Thyroid gland (tissue), 4 donors: Measurements from ENCODE around the gene ADARB1. TPM values are rescaled to one million over a fixed set of nuclear protein-coding genes. Genes with fewer than 3 reads are reported as not detected.

Experiments used
- DNase-seq, 2 donors: peaks; one replicate each; pipeline ENCODE4 v3.0.0-alpha.2; 2019
- H3K27ac ChIP-seq, 3 donors: fragments of 200-600 bp; sonication (generic); 1 replicate in 2 of 3; 2 replicates in 1 of 3; pipeline ENCODE4 v1.5.1; 2016 to 2019; ENCODE audit warnings: mild to moderate bottlenecking in 1 of 3, moderate library complexity in 1 of 3
- H3K27me3 ChIP-seq: fragments of 200-600 bp; sonication (generic); one replicate; pipeline ENCODE4 v1.5.1; 2019
- H3K36me3 ChIP-seq, 2 donors: fragments of 200-600 bp; sonication (generic); one replicate each; pipeline ENCODE4 v1.5.1; 2016 to 2019
- H3K4me1 ChIP-seq, 2 donors: fragments of 200-600 bp; sonication (generic); one replicate each; pipeline ENCODE4 v1.5.1; 2017 to 2019
- H3K4me3 ChIP-seq, 3 donors: fragments of 200-600 bp; sonication (generic); replicated peaks in 1 of 3; 1 replicate in 2 of 3; 2 replicates in 1 of 3; pipeline ENCODE4 v1.5.1; 2016; ENCODE audit warnings: mild to moderate bottlenecking in 1 of 3
- H3K9me3 ChIP-seq: fragments of 200-600 bp; sonication (generic); one replicate; pipeline ENCODE4 v1.5.1; 2017
- POLR2A ChIP-seq, 2 donors: fragments of 450-650 bp; IDR thresholded peaks; one replicate each; pipeline ENCODE4 v1.6.1; 2017; ENCODE audit warnings: antibody characterized with exemption in 2 of 2, mild to moderate bottlenecking in 2 of 2, moderate library complexity in 1 of 2
- WGBS, 2 donors: methylation state at CpG; one replicate each; pipeline ENCODE4 v1.1.5; 2017; 5-methylcytosine and 5-hydroxymethylcytosine counted together
- intact Hi-C: fragments of 100-400 bp; cut with DNase I; formaldehyde crosslinking; loops from one replicate; pipeline ENCODE4 v1.15.1; 2023
- total RNA-seq, 4 donors: library from RNA; depleted of rRNA; stranded (reverse); fragments of >200 nt; gene quantifications; one replicate each; pipeline ENCODE4 v1.2.3, GENCODE V29; 2016
- TF ChIP-seq, protein P1 (sequence below), 6 experiments: fragments of 200-600 bp in 3 of 6; fragments of 450-650 bp in 3 of 6; sonication (generic) in 3 of 6; IDR thresholded peaks; one replicate each; pipeline ENCODE4 v1.5.1; 2016 to 2019; ENCODE audit warnings: antibody characterized with exemption in 6 of 6, mild to moderate bottlenecking in 2 of 6, inconsistent platforms in 1 of 6, moderate library complexity in 1 of 6

ADARB1 gene
- total RNA-seq, 4 donors from 2014 or later: 5.0 to 20.2 (median 10.1) TPM

- H3K27me3 ChIP-seq: no peaks in the 10 kb centered on the region
- H3K27ac ChIP-seq: no peak overlapping the region
- no peaks in the 10 kb centered on the region for H3K4me1 ChIP-seq
- no peak overlapping the region for H3K4me3 ChIP-seq
- no peaks in the 10 kb centered on the region for H3K9me3 ChIP-seq
- WGBS, 2 donors: 77 to 81% methylated on average over 10 to 11 of the region's 11 CpGs
- no peaks in the 10 kb centered on the region for H3K36me3 ChIP-seq
- DNase-seq: no peak
- intact Hi-C loops: no loop called here
- TF ChIP-seq, protein P1, sequence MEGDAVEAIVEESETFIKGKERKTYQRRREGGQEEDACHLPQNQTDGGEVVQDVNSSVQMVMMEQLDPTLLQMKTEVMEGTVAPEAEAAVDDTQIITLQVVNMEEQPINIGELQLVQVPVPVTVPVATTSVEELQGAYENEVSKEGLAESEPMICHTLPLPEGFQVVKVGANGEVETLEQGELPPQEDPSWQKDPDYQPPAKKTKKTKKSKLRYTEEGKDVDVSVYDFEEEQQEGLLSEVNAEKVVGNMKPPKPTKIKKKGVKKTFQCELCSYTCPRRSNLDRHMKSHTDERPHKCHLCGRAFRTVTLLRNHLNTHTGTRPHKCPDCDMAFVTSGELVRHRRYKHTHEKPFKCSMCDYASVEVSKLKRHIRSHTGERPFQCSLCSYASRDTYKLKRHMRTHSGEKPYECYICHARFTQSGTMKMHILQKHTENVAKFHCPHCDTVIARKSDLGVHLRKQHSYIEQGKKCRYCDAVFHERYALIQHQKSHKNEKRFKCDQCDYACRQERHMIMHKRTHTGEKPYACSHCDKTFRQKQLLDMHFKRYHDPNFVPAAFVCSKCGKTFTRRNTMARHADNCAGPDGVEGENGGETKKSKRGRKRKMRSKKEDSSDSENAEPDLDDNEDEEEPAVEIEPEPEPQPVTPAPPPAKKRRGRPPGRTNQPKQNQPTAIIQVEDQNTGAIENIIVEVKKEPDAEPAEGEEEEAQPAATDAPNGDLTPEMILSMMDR (IDR thresholded peaks at IDR 0.05): no peak
- no peak for TF ChIP-seq POLR2A (IDR thresholded peaks at IDR 0.05)
Observed at GRCh38 chr21:45153358-45154318, 79.3 kb downstream of the ADARB1 start.

DNA sequence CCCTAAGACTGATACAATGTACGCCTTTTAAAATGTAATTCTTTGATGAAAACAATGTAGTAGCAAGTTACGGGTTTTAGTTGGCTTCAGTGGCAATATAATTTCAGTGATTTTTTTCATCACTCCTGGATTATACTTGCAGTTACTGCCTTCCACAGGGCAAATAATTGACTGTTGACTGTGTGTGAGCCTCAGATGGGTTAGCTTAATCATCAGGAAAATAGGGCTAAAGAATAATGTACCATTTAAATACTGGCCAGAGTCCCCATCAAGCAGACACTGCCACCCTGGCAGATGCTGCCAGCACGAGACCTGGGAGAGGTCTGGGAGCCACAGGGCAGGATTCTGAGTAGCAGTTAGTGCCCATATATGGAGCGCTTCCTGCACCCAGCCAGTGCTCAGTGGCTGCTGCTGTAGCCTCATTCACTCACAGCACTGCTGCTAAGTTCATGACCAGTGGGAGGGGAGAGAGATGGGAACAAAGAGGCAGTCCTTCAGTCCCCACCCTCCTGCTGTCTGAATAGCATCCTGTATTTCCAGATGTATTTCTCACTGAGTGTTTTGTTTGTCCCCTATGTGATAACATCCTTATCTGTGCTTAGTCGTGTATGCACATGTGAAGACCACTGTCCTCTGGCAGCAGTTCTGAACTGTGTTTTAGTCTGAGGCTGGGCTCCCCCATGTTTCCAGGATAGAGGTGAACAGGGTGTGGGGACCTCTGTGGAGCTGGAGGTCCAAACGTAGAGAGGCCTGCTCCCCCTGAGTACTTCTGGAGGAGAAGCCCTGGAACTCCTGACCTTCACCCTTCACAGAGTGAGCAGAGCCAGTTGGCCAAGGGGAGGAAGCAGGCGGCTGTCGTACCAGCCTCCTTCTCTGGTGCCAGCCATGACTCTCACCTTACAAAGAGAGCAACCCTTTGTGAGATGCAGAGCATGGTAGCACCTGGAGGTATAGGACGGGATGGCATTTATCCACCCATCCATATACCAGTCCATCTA lies 80.4 kb downstream of the ADARB1 start:
- no peaks in the 10 kb centered on the region for H3K4me1 ChIP-seq
- no peak for DNase-seq
- no peaks in the 10 kb centered on the region for H3K36me3 ChIP-seq
- intact Hi-C loops: no loop called here
- no peak overlapping the region for H3K4me3 ChIP-seq
- H3K9me3 ChIP-seq: no peaks in the 10 kb centered on the region
- WGBS, 2 donors: 85 to 88% methylated on average over 8 to 9 of the region's 9 CpGs
- no peaks in the 10 kb centered on the region for H3K27me3 ChIP-seq
- TF ChIP-seq, protein P1 (IDR thresholded peaks at IDR 0.05): no peak
- no peak for TF ChIP-seq POLR2A (IDR thresholded peaks at IDR 0.05)
- no peak overlapping the region for H3K27ac ChIP-seq

DNA sequence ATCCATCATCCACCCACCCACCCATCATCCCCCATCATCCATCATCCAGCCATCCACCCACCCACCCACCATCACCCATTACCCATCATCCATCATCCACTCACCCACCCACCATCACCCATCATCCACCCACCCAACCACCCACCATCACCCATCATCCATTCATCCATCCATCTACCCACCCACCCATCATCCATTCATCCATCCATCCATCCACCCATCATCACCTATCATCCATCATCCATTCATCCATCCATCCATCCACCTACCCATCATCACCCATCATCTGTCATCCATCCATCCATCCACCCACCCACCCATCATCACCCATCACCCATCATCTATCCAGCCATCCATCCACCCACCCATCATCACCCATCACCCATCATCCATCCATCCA lies 81.5 kb downstream of the ADARB1 start:
- Histone ChIP-seq H3K27me3 (no peaks in the 10 kb centered on the region), H3K27ac (no peak overlapping the region), H3K9me3 (no peaks in the 10 kb centered on the region), H3K36me3 (no peaks in the 10 kb centered on the region), H3K4me1 (no peaks in the 10 kb centered on the region), H3K4me3 (no peak overlapping the region)
- intact Hi-C loops: no loop called here
- TF ChIP-seq, protein P1 (IDR thresholded peaks at IDR 0.05): no peak
- no peak for TF ChIP-seq POLR2A (IDR thresholded peaks at IDR 0.05)
- no peak for DNase-seq

GRCh38 chr21:45156459-45156858 lies 82.1 kb downstream of the ADARB1 start:
- no peak for DNase-seq
- Histone ChIP-seq H3K9me3 (no peaks in the 10 kb centered on the region), H3K27me3 (no peaks in the 10 kb centered on the region), H3K36me3 (no peaks in the 10 kb centered on the region), H3K4me1 (no peaks in the 10 kb centered on the region), H3K4me3 (no peak overlapping the region), H3K27ac (no peak overlapping the region)
- 73 to 96% methylated on average over 3 of the region's 3 CpGs for WGBS, 2 donors
- TF ChIP-seq POLR2A (IDR thresholded peaks at IDR 0.05): no peak
- TF ChIP-seq, protein P1 (IDR thresholded peaks at IDR 0.05): no peak
- intact Hi-C loops: no loop called here
